ENCODE measurements around the gene LIN37.

DNA sequence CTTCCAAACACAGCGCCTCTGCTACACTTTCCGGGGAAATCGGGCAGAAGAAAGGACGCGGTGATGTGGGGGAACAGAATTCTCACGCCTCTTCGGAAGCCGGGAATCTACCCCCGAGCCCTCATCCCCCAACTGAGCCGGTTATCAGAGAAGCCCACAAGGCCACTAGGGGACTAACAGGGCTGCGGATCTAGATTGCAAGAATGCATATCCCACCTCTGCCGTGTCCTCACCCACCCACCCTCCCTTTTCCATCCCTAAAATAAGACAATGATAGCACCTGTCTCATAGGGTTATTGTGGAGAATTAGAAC is 7.2 kb upstream of the LIN37 start:
- TF ChIP-seq, protein P1, sequence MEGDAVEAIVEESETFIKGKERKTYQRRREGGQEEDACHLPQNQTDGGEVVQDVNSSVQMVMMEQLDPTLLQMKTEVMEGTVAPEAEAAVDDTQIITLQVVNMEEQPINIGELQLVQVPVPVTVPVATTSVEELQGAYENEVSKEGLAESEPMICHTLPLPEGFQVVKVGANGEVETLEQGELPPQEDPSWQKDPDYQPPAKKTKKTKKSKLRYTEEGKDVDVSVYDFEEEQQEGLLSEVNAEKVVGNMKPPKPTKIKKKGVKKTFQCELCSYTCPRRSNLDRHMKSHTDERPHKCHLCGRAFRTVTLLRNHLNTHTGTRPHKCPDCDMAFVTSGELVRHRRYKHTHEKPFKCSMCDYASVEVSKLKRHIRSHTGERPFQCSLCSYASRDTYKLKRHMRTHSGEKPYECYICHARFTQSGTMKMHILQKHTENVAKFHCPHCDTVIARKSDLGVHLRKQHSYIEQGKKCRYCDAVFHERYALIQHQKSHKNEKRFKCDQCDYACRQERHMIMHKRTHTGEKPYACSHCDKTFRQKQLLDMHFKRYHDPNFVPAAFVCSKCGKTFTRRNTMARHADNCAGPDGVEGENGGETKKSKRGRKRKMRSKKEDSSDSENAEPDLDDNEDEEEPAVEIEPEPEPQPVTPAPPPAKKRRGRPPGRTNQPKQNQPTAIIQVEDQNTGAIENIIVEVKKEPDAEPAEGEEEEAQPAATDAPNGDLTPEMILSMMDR (IDR thresholded peaks at IDR 0.05; ENCODE audit: poor library complexity), result no peak
- TF ChIP-seq EZH2 (IDR thresholded peaks at IDR 0.05; ENCODE audit: borderline replicate concordance), result no peak
- no peak for TF ChIP-seq EZH2phosphoT487 (IDR thresholded peaks at IDR 0.05; ENCODE audit: low read depth, severe bottlenecking, unreplicated experiment)

All from hepatocyte (in vitro differentiated cells).